Endometrial microvascular endothelial cells (primary cell): ENCODE results near the gene SEMA3A. TPM values are rescaled to one million over a fixed set of nuclear protein-coding genes. Genes with fewer than 3 reads are reported as not detected.

Experiments used
- in situ Hi-C: cut with HindIII; loops from 2 replicates; pipeline ENCODE4 v1.10.0; 2017; ENCODE audit warnings: low sequenced_read_pairs, low pct_unique_long_range_greater_than_20kb; ENCODE audit errors: inconsistent ontology term
- total RNA-seq: library from RNA; depleted of rRNA; stranded (reverse); fragments of >200 nt; gene quantifications from one replicate; pipeline ENCODE4 v1.2.3, GENCODE V29; 2015; ENCODE audit errors: inconsistent ontology term

SEMA3A gene
- total RNA-seq, 1 donor from 2014 or later, result 3.3 TPM

GRCh38 chr7:83921941-83922607 lies 272.5 kb downstream of the SEMA3A start:
- in situ Hi-C loops, result no loop called here

- in situ Hi-C loops, result no loop called here
Measured at GRCh38 chr7:83921271-83921940, 273.2 kb downstream of the SEMA3A start.

GRCh38 chr7:83918142-83918541 lies 276.4 kb downstream of the SEMA3A start:
- in situ Hi-C loops, result no loop called here

GRCh38 chr7:83913174-83913573 lies 281.4 kb downstream of the SEMA3A start:
- in situ Hi-C loops, result no loop called here

GRCh38 chr7:83908526-83908925 lies 286.1 kb downstream of the SEMA3A start:
- in situ Hi-C loops, result no loop called here
